Chondrocyte (in vitro differentiated cells): ENCODE measurements around the gene SERPINE3. TPM values are rescaled to one million over a fixed set of nuclear protein-coding genes. Genes with fewer than 3 reads are reported as not detected.

Experiments used
- DNase-seq: peaks from one replicate; pipeline ENCODE4 v3.0.0; 2021; ENCODE audit warnings: mixed read lengths, low spot score
- H3K27ac Mint-ChIP-seq: one replicate; pipeline ENCODE4 v1.8.0; 2021; ENCODE audit warnings: mild to moderate bottlenecking, moderate library complexity, mixed read lengths; ENCODE audit not compliant: unreplicated experiment
- H3K27me3 Mint-ChIP-seq: 2 replicates; pipeline ENCODE4 v1.8.0; 2021; ENCODE audit warnings: low read depth, mixed read lengths
- H3K36me3 Mint-ChIP-seq: 2 replicates; pipeline ENCODE4 v1.8.0; 2021; ENCODE audit warnings: low read depth, mixed read lengths
- H3K4me1 Mint-ChIP-seq: 2 replicates; pipeline ENCODE4 v1.8.0; 2021; ENCODE audit warnings: low read depth, mild to moderate bottlenecking, mixed read lengths
- H3K4me3 Mint-ChIP-seq: one replicate; pipeline ENCODE4 v1.8.0; 2021; ENCODE audit warnings: mild to moderate bottlenecking, moderate library complexity, mixed read lengths; ENCODE audit not compliant: unreplicated experiment
- H3K9me3 Mint-ChIP-seq: 2 replicates; pipeline ENCODE4 v1.8.0; 2021; ENCODE audit warnings: low read depth, mixed read lengths
- total RNA-seq: library from RNA; stranded (reverse); gene quantifications from 3 replicates; pipeline ENCODE4 v1.2.1, GENCODE V29; 2021
- TF ChIP-seq, protein P1 (sequence below): fragments of 200-600 bp; sonication (generic); IDR thresholded peaks from 2 replicates; pipeline ENCODE4 v1.5.0; 2021; ENCODE audit warnings: antibody characterized with exemption, mild to moderate bottlenecking, moderate library complexity

Gene SERPINE3
- total RNA-seq, 1 donor from 2014 or later: not detected

DNA sequence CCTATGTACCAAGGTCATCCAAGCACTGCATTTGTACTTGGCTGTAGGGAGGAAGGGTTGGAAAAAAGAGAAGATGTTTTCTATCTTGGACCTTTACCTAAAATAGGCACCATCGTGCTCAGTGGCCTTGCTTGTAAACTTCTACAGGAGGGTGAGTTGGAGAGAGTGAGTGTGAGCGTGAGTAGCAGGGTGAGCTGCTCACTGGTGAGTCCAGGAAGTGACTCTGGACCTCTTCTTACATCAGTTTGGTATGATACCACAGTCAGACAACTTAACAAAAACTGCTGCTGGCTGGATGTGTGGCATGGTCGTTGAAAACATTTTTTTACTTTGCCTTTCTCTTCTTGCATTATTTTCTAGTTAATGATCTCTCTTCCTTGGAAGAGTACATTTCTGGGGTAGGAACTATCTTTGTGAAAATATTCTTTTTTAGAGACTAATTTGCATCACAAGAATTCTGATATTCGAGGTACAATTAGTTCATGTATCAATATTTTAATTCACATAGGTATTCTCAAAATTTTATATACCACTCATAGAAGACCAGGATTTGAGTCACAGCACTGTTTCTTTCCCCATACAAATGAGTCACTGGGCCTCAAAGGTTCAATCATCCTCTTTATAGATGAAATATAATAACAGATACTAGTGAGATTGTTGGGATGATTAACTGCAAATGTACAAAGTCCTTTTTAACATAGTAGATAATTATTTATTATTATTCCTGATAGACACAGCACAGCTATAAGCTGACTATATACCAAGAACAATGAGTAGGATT lies 651 bp downstream of the SERPINE3 start:
- Mint-ChIP-seq H3K27ac (no peak overlapping the region), H3K36me3 (peaks cover 2% of the 10 kb centered on the region), H3K4me3 (no peak overlapping the region), H3K27me3 (no peaks in the 10 kb centered on the region), H3K9me3 (no peaks in the 10 kb centered on the region), H3K4me1 (peaks cover 10% of the 10 kb centered on the region)
- DNase-seq: no peak
- TF ChIP-seq, protein P1, sequence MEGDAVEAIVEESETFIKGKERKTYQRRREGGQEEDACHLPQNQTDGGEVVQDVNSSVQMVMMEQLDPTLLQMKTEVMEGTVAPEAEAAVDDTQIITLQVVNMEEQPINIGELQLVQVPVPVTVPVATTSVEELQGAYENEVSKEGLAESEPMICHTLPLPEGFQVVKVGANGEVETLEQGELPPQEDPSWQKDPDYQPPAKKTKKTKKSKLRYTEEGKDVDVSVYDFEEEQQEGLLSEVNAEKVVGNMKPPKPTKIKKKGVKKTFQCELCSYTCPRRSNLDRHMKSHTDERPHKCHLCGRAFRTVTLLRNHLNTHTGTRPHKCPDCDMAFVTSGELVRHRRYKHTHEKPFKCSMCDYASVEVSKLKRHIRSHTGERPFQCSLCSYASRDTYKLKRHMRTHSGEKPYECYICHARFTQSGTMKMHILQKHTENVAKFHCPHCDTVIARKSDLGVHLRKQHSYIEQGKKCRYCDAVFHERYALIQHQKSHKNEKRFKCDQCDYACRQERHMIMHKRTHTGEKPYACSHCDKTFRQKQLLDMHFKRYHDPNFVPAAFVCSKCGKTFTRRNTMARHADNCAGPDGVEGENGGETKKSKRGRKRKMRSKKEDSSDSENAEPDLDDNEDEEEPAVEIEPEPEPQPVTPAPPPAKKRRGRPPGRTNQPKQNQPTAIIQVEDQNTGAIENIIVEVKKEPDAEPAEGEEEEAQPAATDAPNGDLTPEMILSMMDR: no peak

DNA sequence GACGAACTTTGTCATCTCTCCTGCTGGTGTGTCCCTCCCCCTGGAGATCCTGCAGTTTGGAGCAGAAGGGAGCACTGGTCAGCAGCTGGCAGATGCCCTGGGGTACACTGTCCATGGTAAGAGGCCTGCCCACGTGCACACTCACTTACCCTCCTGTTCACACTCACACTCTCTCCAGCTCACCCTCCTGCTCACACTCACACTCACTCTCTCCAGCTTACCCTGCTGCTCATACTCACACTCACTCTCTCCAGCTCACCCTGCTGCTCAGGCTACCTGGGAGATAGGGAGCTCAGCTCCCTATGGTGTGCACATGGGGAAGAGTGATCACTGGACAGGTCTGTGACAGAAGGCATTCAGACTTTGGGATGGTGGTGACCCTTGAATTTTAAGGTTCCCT lies 1.7 kb downstream of the SERPINE3 start:
- Mint-ChIP-seq H3K27ac (no peak overlapping the region), H3K4me1 (peaks cover 10% of the 10 kb centered on the region), H3K27me3 (no peaks in the 10 kb centered on the region), H3K36me3 (peaks cover 2% of the 10 kb centered on the region), H3K9me3 (no peaks in the 10 kb centered on the region), H3K4me3 (no peak overlapping the region)
- no peak for DNase-seq
- TF ChIP-seq, protein P1: no peak

DNA sequence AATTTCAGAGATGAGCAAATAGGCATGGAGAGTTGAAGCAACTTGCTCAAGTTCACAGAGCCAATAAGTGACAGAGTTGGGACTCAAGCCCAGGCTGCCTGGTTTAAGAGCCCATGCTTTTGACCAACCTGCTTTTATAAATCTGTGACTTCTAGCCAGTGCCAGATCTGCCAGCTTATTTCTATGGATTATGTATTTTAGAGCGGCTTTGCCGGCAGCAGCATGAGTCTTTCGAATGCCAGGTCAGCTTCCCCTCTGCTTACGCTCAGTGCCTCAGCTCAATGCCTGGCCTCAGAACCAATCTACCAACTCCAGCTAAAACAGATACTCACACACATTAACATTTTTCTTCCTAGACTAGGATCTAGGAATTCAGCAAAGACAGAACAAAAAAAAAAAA lies 2.3 kb downstream of the SERPINE3 start:
- TF ChIP-seq, protein P1: no peak
- H3K4me1 Mint-ChIP-seq: peaks cover 10% of the 10 kb centered on the region
- H3K4me3 Mint-ChIP-seq: no peak overlapping the region
- DNase-seq: no peak
- H3K27me3 Mint-ChIP-seq: no peaks in the 10 kb centered on the region
- H3K36me3 Mint-ChIP-seq: peaks cover 2% of the 10 kb centered on the region
- H3K27ac Mint-ChIP-seq: no peak overlapping the region
- no peaks in the 10 kb centered on the region for H3K9me3 Mint-ChIP-seq

DNA sequence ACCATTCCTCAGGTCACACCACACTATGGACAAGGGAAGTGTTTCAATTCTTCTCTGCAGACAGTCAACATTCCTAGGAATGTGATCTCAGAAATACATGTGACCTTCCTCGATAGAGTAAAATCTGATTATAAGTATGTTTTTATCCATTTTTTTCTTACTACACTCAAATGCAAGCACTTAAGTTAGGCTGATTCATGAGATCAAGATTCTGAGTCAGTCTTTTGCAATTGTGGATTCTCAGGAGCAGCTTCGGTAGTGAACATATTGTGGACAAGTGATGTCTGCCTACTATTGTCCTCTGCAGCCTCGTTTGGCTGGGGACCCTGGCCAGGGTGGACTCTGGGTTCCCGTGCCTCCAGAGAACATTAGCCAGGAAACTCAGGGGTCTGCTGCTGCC lies 3.2 kb downstream of the SERPINE3 start:
- peaks cover 10% of the 10 kb centered on the region for H3K4me1 Mint-ChIP-seq
- no peaks in the 10 kb centered on the region for H3K27me3 Mint-ChIP-seq
- H3K27ac Mint-ChIP-seq: peak overlapping the region; percentile 34
- no peak for DNase-seq
- H3K9me3 Mint-ChIP-seq: no peaks in the 10 kb centered on the region
- TF ChIP-seq, protein P1: no peak
- peaks cover 2% of the 10 kb centered on the region for H3K36me3 Mint-ChIP-seq
- H3K4me3 Mint-ChIP-seq: no peak overlapping the region

DNA sequence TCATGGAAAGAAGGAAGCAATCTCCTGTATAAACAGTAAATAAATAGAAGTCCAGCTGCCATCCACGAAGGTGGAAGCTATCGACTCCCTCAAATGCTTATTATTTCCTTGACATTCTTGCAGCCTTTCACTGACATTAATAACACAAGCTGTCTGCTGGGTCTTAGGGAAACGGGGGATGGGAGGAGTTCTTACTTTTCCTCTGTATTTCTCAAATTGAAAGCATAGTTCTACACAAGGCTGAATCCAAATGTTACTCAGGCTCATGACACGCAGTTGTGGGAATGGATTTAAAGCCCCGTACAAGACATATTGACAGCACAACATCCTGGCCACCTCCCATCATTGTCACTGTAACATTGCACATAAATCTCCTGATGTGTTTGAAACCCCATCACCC lies 4.0 kb downstream of the SERPINE3 start:
- Mint-ChIP-seq H3K9me3 (no peaks in the 10 kb centered on the region), H3K4me3 (no peak overlapping the region), H3K36me3 (peaks cover 2% of the 10 kb centered on the region), H3K4me1 (peaks cover 10% of the 10 kb centered on the region), H3K27me3 (no peaks in the 10 kb centered on the region), H3K27ac (no peak overlapping the region)
- DNase-seq: no peak
- TF ChIP-seq, protein P1: no peak
